ENCODE measurements around the gene PCNX2. TPM values are rescaled to one million over a fixed set of nuclear protein-coding genes. Genes with fewer than 3 reads are reported as not detected.

PCNX2 gene
- total and polyA plus RNA-seq, 9 donors, result 5.7 to 26.0 (median 18.9) TPM

DNA sequence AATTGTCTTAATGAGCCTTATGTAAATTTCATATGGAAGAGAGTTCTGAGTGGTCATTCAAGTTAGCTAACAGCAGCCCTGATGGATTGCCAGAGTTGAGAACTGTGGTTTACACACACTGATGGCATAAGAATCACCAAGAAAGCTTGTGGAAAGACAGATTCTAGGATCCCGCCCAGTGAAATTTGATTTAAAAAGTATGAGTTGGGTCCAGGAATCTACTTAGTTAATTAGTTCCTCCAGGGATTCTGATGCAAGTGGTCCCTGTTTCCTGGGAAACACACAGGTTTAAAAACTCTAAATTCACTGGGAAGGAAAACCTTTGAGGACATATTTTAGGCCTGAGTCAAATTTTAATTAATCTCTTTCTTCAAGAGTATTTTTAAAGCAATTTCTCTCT, 200.8 kb downstream of the PCNX2 start:
- no peak overlapping the region for H3K27ac ChIP-seq
- no peak overlapping the region for H3K4me3 ChIP-seq
- no peaks in the 10 kb centered on the region for H3K27me3 ChIP-seq
- no peak for DNase-seq
- H3K9me3 ChIP-seq, result no peaks in the 10 kb centered on the region
- TF ChIP-seq POLR2A (IDR thresholded peaks at IDR 0.05), result no peak
- TF ChIP-seq EP300 (IDR thresholded peaks at IDR 0.05), result no peak
- TF ChIP-seq, protein P1, sequence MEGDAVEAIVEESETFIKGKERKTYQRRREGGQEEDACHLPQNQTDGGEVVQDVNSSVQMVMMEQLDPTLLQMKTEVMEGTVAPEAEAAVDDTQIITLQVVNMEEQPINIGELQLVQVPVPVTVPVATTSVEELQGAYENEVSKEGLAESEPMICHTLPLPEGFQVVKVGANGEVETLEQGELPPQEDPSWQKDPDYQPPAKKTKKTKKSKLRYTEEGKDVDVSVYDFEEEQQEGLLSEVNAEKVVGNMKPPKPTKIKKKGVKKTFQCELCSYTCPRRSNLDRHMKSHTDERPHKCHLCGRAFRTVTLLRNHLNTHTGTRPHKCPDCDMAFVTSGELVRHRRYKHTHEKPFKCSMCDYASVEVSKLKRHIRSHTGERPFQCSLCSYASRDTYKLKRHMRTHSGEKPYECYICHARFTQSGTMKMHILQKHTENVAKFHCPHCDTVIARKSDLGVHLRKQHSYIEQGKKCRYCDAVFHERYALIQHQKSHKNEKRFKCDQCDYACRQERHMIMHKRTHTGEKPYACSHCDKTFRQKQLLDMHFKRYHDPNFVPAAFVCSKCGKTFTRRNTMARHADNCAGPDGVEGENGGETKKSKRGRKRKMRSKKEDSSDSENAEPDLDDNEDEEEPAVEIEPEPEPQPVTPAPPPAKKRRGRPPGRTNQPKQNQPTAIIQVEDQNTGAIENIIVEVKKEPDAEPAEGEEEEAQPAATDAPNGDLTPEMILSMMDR (IDR thresholded peaks at IDR 0.05), result no peak
- WGBS, 3 donors, result 80 to 91% (median 87%) methylated on average over 1 of the region's 1 CpG
- intact Hi-C loops (cut with DNase I), result no loop called here
- H3K4me1 ChIP-seq (ENCODE audit: insufficient read depth), result no peaks in the 10 kb centered on the region
- no peaks in the 10 kb centered on the region for H3K36me3 ChIP-seq

DNA sequence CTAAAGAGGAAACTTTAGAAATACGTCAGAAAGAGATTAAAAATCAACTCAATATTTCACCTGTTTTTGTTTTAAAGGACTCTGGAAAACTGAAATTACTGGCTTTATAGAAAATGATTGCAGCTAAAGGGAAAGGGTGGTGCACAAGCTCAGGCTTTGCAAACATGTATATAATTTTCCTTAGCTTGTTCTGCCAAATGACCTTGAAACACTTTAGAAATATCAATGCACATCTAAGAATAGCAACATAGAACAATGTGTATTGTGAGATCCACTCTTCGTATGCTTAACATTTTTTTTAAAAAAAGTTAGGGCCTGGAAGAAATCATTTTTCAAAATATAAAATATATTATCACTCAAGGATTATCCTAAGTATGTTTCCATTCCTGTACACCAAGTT, 201.3 kb downstream of the PCNX2 start:
- TF ChIP-seq EP300 (IDR thresholded peaks at IDR 0.05) (no peak), POLR2A (IDR thresholded peaks at IDR 0.05) (no peak)
- TF ChIP-seq, protein P1 (IDR thresholded peaks at IDR 0.05), result no peak

DNA sequence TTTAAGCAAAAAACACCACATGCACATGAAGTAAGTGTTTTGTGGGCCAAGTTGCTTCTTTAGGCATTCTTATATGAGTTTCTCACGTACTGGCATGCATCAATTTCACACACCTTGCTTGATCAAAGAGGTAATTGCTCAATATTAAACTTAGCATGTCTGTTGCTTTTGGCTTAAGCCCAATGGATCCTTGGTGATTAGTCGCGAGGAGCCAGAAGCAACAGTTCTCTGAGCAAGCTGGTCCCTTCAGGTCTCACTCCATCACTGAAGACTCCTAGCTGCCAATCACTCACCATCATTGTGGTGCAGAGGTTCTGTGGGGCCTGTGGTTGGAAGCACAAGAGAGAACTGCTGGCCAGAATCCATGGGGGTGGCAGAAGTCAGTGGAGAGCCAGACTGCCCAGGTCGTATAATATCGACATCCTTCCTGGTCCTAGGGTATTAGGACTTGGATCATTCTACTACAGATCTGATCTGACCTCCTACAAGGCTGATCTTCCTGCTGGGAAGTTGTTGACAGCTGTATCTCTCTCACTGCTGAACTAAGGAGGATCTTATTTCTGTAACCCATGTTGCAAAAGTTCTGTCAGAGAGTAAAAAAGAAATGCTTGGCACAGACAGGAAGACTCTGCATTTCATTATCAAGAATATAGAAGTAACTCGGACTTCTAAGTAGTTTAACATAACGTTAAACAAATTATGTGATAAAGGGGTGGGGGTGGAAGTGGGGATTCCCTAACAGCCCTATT, 204.6 kb downstream of the PCNX2 start:
- no peaks in the 10 kb centered on the region for H3K9me3 ChIP-seq
- H3K4me3 ChIP-seq, result no peak overlapping the region
- WGBS, 3 donors, result 73 to 84% (median 81%) methylated on average over 7 of the region's 7 CpGs
- no peaks in the 10 kb centered on the region for H3K4me1 ChIP-seq (ENCODE audit: insufficient read depth)
- intact Hi-C loops (cut with DNase I), result no loop called here
- DNase-seq, result no peak
- H3K27me3 ChIP-seq, result no peaks in the 10 kb centered on the region
- TF ChIP-seq EP300 (IDR thresholded peaks at IDR 0.05), result no peak
- TF ChIP-seq, protein P1 (IDR thresholded peaks at IDR 0.05), result no peak
- no peak for TF ChIP-seq POLR2A (IDR thresholded peaks at IDR 0.05)
- H3K27ac ChIP-seq, result no peak overlapping the region
- H3K36me3 ChIP-seq, result no peaks in the 10 kb centered on the region

More for the DNA sequence above, 201.3 kb downstream of the PCNX2 start:
- no peaks in the 10 kb centered on the region for H3K27me3 ChIP-seq
- no peak overlapping the region for H3K4me3 ChIP-seq
- no peak overlapping the region for H3K27ac ChIP-seq
- no peaks in the 10 kb centered on the region for H3K9me3 ChIP-seq
- WGBS, 3 donors, result 39 to 57% (median 53%) methylated on average over 2 of the region's 2 CpGs
- intact Hi-C loops (cut with DNase I), result no loop called here
- H3K4me1 ChIP-seq (ENCODE audit: insufficient read depth), result no peaks in the 10 kb centered on the region
- no peak for DNase-seq
- H3K36me3 ChIP-seq, result no peaks in the 10 kb centered on the region

DNA sequence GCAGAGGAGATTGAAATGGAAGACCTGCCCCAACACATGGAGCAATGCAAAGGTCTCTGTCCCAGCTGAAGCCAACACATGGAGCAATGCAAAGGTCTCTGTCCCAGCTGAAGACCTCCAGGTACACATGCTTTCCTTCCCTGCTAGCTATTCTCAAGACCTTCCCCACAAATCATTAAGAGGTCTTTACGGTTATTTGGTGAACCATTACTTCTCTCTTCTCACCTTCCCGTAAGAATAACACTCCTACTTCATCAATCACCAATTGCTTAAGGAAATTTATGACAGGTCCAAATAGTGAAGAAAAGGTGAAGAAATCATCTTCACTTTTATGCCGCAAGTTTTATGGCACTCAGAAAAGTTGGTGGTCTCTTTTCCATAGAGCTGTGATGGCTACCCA, 206.3 kb downstream of the PCNX2 start:
- TF ChIP-seq, protein P1 (IDR thresholded peaks at IDR 0.05), result no peak
- TF ChIP-seq EP300 (IDR thresholded peaks at IDR 0.05) (no peak), POLR2A (IDR thresholded peaks at IDR 0.05) (no peak)
- intact Hi-C loops (cut with DNase I), result no loop called here
- Histone ChIP-seq H3K9me3 (no peaks in the 10 kb centered on the region), H3K36me3 (no peaks in the 10 kb centered on the region), H3K27me3 (no peaks in the 10 kb centered on the region), H3K4me1 (ENCODE audit: insufficient read depth) (no peaks in the 10 kb centered on the region), H3K27ac (no peak overlapping the region), H3K4me3 (no peak overlapping the region)
- WGBS, 3 donors, result 97 to 100% (median 98%) methylated on average over 3 of the region's 3 CpGs
- no peak for DNase-seq
